Suprapubic skin (tissue), 3 donors: ENCODE results near the gene HDAC7.

Experiments used
- POLR2AphosphoS5 ChIP-seq, 3 donors: sonication (generic); formaldehyde crosslinking; IDR thresholded peaks; one replicate each; pipeline ENCODE4 v1.6.1; 2017; ENCODE audit warnings: antibody characterized with exemption in 3 of 3
- TF ChIP-seq, protein P1 (sequence below), 2 donors: fragments of 200-600 bp in 1 of 2; fragments of 450-650 bp in 1 of 2; sonication (generic) in 1 of 2; IDR thresholded peaks; one replicate each; pipeline ENCODE4 v1.5.1; 2016 to 2019; ENCODE audit warnings: antibody characterized with exemption in 2 of 2, mild to moderate bottlenecking in 1 of 2, moderate library complexity in 1 of 2

DNA sequence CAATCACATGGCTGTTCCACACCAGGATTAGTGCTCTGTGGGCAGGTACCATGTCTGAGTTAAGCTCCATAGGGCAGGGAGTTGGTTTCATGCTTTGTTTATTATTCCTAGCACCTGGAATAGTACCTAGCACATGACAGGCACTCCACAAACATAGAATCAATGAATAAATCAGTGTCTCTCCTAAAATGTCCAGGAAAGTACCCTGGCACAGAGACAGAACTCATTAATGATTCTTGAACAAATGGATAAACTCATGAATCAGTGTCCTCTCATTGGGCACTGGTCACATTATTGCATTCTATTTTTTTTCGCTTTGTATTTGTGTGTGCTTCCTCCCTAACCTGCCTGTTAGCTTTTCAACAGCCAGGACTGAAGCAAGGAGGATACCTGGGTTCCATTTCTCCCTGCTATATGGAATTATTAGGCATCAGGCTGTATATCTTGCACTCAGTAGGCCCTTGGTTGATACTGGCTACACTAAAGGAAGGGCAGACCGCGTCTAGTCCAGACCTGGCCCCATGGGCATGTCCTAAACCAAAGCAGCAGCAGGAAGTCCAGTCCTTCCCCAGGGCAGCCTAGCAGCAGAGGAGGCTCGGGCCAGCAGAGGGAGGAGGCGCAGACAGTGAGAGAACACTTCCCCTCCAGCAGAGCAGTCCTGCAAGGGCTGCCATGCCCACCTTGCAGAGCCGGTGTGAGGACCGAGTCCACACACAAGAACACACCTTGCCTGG lies 18.4 kb downstream of the HDAC7 start:
- TF ChIP-seq, protein P1, sequence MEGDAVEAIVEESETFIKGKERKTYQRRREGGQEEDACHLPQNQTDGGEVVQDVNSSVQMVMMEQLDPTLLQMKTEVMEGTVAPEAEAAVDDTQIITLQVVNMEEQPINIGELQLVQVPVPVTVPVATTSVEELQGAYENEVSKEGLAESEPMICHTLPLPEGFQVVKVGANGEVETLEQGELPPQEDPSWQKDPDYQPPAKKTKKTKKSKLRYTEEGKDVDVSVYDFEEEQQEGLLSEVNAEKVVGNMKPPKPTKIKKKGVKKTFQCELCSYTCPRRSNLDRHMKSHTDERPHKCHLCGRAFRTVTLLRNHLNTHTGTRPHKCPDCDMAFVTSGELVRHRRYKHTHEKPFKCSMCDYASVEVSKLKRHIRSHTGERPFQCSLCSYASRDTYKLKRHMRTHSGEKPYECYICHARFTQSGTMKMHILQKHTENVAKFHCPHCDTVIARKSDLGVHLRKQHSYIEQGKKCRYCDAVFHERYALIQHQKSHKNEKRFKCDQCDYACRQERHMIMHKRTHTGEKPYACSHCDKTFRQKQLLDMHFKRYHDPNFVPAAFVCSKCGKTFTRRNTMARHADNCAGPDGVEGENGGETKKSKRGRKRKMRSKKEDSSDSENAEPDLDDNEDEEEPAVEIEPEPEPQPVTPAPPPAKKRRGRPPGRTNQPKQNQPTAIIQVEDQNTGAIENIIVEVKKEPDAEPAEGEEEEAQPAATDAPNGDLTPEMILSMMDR (IDR thresholded peaks at IDR 0.05): no peak
- TF ChIP-seq POLR2AphosphoS5 (IDR thresholded peaks at IDR 0.05): no peak
